Suprapubic skin (tissue), 3 donors: Measurements from ENCODE around the gene DYNLT1.

ENCODE experiments used
- CTCF ChIP-seq, 2 donors: fragments of 200-600 bp in 1 of 2; fragments of 450-650 bp in 1 of 2; sonication (generic) in 1 of 2; IDR thresholded peaks; one replicate each; pipeline ENCODE4 v1.5.1; 2016 to 2019; ENCODE audit warnings: antibody characterized with exemption in 2 of 2, mild to moderate bottlenecking in 1 of 2, moderate library complexity in 1 of 2
- POLR2A ChIP-seq, 2 donors: fragments of 450-650 bp; IDR thresholded peaks; one replicate each; pipeline ENCODE4 v1.6.1; 2017; ENCODE audit warnings: antibody characterized with exemption in 2 of 2, mild to moderate bottlenecking in 2 of 2, moderate library complexity in 2 of 2

- TF ChIP-seq CTCF (IDR thresholded peaks at IDR 0.05) (no peak), POLR2A (IDR thresholded peaks at IDR 0.05) (no peak)
Measured at GRCh38 chr6:158611541-158612370, 32.8 kb downstream of the DYNLT1 start.
